Endothelial cell (in vitro differentiated cells): ENCODE measurements around the gene TEX11. TPM values are rescaled to one million over a fixed set of nuclear protein-coding genes. Genes with fewer than 3 reads are reported as not detected.
"Not testable (repeated sequence)": the region's sequence is repeated elsewhere in the genome, so short reads cannot be mapped to it uniquely, and the experiment has no call there.

ENCODE experiments used
- DNase-seq: peaks from one replicate; pipeline ENCODE4 v3.0.0; 2021; ENCODE audit warnings: low spot score
- H3K27ac Mint-ChIP-seq: one replicate; pipeline ENCODE4 v1.8.0; 2021; ENCODE audit warnings: mixed read lengths, inconsistent platforms; ENCODE audit not compliant: unreplicated experiment
- H3K27me3 Mint-ChIP-seq: one replicate; pipeline ENCODE4 v1.8.0; 2021; ENCODE audit warnings: mild to moderate bottlenecking, moderate library complexity, mixed read lengths, inconsistent platforms; ENCODE audit not compliant: unreplicated experiment
- H3K36me3 Mint-ChIP-seq: one replicate; pipeline ENCODE4 v1.8.0; 2021; ENCODE audit warnings: mild to moderate bottlenecking, low read depth, mixed read lengths, inconsistent platforms; ENCODE audit not compliant: unreplicated experiment
- H3K4me1 Mint-ChIP-seq: one replicate; pipeline ENCODE4 v1.8.0; 2021; ENCODE audit warnings: mild to moderate bottlenecking, mixed read lengths, inconsistent platforms; ENCODE audit not compliant: unreplicated experiment
- H3K4me3 Mint-ChIP-seq: one replicate; pipeline ENCODE4 v1.8.0; 2021; ENCODE audit warnings: mild to moderate bottlenecking, mixed read lengths, inconsistent platforms; ENCODE audit not compliant: unreplicated experiment
- H3K9me3 Mint-ChIP-seq: one replicate; pipeline ENCODE4 v1.8.0; 2021; ENCODE audit warnings: mixed read lengths, inconsistent platforms; ENCODE audit not compliant: unreplicated experiment
- CTCF ChIP-seq: fragments of 200-600 bp; sonication (generic); IDR thresholded peaks from one replicate; pipeline ENCODE4 v1.5.0; 2021; ENCODE audit warnings: antibody characterized with exemption; ENCODE audit not compliant: unreplicated experiment
- total RNA-seq: library from RNA; stranded (reverse); fragmentation: NEBNext Ultra II Directional; extraction: Animal tissue kit (Norgen Biotek cat#: 25700); gene quantifications from one replicate; pipeline ENCODE4 v1.2.1, GENCODE V29; 2021; ENCODE audit not compliant: unreplicated experiment

TEX11 gene
- total RNA-seq, 1 donor from 2014 or later = not detected

- Mint-ChIP-seq H3K36me3 (no peaks in the 10 kb centered on the region), H3K9me3 (no peaks in the 10 kb centered on the region), H3K4me1 (no peaks in the 10 kb centered on the region), H3K27me3 (no peaks in the 10 kb centered on the region), H3K27ac (no peak overlapping the region), H3K4me3 (no peak overlapping the region)
- no peak for DNase-seq
- peak; percentile 45 for TF ChIP-seq CTCF
Measured at GRCh38 chrX:70769659-70770227, 138.8 kb downstream of the TEX11 start.

GRCh38 chrX:70762285-70762684 is 146.2 kb downstream of the TEX11 start:
- no peak overlapping the region for H3K27ac Mint-ChIP-seq
- no peak overlapping the region for H3K4me3 Mint-ChIP-seq
- no peaks in the 10 kb centered on the region for H3K9me3 Mint-ChIP-seq
- no peak for TF ChIP-seq CTCF
- H3K27me3 Mint-ChIP-seq = peaks cover 1% of the 10 kb centered on the region
- peak; percentile 3 for DNase-seq
- no peaks in the 10 kb centered on the region for H3K4me1 Mint-ChIP-seq
- H3K36me3 Mint-ChIP-seq = no peaks in the 10 kb centered on the region

- no peak overlapping the region for H3K4me3 Mint-ChIP-seq
- TF ChIP-seq CTCF = no peak
- no peak overlapping the region for H3K27ac Mint-ChIP-seq
- DNase-seq = no peak
- H3K9me3 Mint-ChIP-seq = no peaks in the 10 kb centered on the region
- H3K36me3 Mint-ChIP-seq = no peaks in the 10 kb centered on the region
- H3K27me3 Mint-ChIP-seq = no peaks in the 10 kb centered on the region
- H3K4me1 Mint-ChIP-seq = no peaks in the 10 kb centered on the region
Measured at GRCh38 chrX:70755850-70756249, 152.7 kb downstream of the TEX11 start.

GRCh38 chrX:70754169-70754848 is 154.2 kb downstream of the TEX11 start:
- no peak overlapping the region for H3K4me3 Mint-ChIP-seq
- H3K9me3 Mint-ChIP-seq = no peaks in the 10 kb centered on the region
- DNase-seq = no peak
- no peaks in the 10 kb centered on the region for H3K36me3 Mint-ChIP-seq
- no peak for TF ChIP-seq CTCF
- no peaks in the 10 kb centered on the region for H3K27me3 Mint-ChIP-seq
- no peak overlapping the region for H3K27ac Mint-ChIP-seq
- H3K4me1 Mint-ChIP-seq = no peaks in the 10 kb centered on the region

- H3K9me3 Mint-ChIP-seq, DNase-seq, H3K27me3 Mint-ChIP-seq, H3K36me3 Mint-ChIP-seq, H3K27ac Mint-ChIP-seq, H3K4me3 Mint-ChIP-seq, H3K4me1 Mint-ChIP-seq: not testable (repeated sequence)
Measured at GRCh38 chrX:70733774-70734173, 174.7 kb downstream of the TEX11 start.

GRCh38 chrX:70727961-70728360 is 180.6 kb downstream of the TEX11 start:
- H3K4me3 Mint-ChIP-seq, DNase-seq, H3K36me3 Mint-ChIP-seq, H3K27ac Mint-ChIP-seq, H3K4me1 Mint-ChIP-seq, H3K27me3 Mint-ChIP-seq, H3K9me3 Mint-ChIP-seq: not testable (repeated sequence)
